B cell (primary cell): ENCODE results near the gene ADA.

Source experiments
- CTCF ChIP-seq: fragments of 200-600 bp; IDR thresholded peaks from one replicate; pipeline ENCODE4 v1.8.0; 2022; ENCODE audit warnings: antibody characterized with exemption, mild to moderate bottlenecking
- EZH2 ChIP-seq: IDR thresholded peaks from 2 replicates; pipeline ENCODE4 v1.6.1; 2012; ENCODE audit warnings: borderline replicate concordance, low read depth, mild to moderate bottlenecking, moderate library complexity, low read length; ENCODE audit not compliant: insufficient read depth, poor library complexity, severe bottlenecking

DNA sequence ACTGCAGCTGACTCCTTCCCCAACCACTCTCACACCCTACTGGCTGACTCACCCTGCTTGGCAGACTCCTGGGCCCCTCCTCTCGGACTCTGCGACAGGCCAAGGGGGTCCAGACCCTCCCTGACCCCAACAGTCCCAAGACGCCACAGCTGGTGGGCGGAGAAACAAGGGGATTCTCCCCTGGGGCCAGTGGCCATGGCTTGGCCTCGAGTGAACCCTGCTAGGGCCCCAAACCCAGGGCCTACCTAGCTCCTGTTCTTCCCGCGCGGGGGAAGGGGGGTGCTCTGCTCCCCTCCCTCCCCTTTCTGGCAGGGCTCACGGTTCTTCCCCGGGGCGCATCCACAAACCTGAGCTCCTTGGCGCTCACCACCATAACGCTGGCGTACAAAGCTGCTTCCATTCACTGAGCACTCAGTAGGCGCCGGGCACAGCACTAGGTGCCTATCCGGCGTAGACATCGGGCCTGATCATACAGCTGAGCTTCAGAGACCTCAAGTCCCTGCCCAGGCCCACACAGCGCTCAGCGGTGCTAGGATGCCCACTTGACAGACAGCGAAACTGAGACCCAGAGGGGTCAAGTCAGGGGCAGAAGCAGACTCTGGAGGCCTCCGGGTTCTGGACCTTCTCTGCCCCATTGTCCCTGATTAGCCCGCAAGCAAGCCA is 597 bp downstream of the ADA start:
- TF ChIP-seq CTCF (no peak), EZH2 (no peak)
